Astrocyte of the cerebellum (primary cell): ENCODE results near the gene PDZD2.
"Not testable (repeated sequence)": the region's sequence is repeated elsewhere in the genome, so short reads cannot be mapped to it uniquely, and the experiment has no call there.

ENCODE experiments used
- DNase-seq: peaks from one replicate; pipeline ENCODE4 v3.0.0-alpha.2; 2011; ENCODE audit warnings: low read depth
- H3K4me3 ChIP-seq: 2 replicates; pipeline ENCODE4 v1.5.1; 2011; ENCODE audit warnings: mild to moderate bottlenecking, low read depth, low read length, moderate library complexity
- in situ Hi-C: cut with HindIII; loops from 2 replicates; pipeline ENCODE4 v1.10.0; 2017; ENCODE audit warnings: low sequenced_read_pairs
- TF ChIP-seq, protein P1 (sequence below): IDR thresholded peaks from 2 replicates; pipeline ENCODE4 v1.5.1; 2012; ENCODE audit warnings: low read length, low read depth, moderate library complexity, mild to moderate bottlenecking; ENCODE audit errors: missing control alignments

PDZD2 gene

DNA sequence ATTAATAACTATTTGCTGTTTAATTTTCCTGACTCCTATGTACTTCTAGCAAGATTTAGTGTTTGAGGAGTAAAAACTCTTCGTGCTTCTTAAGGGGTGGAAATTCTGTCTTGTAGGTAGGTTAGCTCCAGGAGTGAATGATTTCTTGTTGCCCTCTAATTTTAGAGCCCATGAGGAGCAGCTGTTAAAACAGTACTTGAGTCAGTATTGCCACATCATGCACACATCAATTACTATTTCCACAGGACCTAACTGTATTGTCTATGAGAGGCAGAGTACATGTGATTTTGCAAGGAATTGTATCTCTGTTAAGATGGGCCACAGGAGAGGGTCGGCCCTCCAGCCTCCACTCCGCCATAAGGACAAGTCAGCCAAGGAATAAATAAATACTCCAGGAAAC is 91.2 kb downstream of the PDZD2 start:
- in situ Hi-C loops, result no loop called here
- no peak for DNase-seq
- no peak overlapping the region for H3K4me3 ChIP-seq
- TF ChIP-seq, protein P1, sequence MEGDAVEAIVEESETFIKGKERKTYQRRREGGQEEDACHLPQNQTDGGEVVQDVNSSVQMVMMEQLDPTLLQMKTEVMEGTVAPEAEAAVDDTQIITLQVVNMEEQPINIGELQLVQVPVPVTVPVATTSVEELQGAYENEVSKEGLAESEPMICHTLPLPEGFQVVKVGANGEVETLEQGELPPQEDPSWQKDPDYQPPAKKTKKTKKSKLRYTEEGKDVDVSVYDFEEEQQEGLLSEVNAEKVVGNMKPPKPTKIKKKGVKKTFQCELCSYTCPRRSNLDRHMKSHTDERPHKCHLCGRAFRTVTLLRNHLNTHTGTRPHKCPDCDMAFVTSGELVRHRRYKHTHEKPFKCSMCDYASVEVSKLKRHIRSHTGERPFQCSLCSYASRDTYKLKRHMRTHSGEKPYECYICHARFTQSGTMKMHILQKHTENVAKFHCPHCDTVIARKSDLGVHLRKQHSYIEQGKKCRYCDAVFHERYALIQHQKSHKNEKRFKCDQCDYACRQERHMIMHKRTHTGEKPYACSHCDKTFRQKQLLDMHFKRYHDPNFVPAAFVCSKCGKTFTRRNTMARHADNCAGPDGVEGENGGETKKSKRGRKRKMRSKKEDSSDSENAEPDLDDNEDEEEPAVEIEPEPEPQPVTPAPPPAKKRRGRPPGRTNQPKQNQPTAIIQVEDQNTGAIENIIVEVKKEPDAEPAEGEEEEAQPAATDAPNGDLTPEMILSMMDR, result no peak

DNA sequence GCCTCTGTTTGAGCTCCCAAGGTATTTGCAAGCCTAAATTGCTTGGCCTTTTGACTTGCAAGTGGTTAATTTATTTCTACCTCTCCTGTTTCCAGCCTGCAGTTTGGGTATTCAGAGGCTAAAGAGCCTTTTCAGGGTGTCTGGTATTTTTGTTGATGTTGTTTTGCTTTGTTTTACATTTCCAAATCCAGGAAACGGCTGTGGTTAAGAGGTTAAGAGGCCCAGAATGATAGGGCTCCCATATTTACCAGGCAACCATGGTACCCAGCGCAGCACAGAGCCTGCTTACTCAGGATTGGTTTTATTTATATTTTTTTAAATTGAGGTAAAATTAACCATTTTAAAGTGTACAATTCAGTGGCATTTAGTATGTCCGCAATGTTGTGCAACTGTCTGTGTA is 92.1 kb downstream of the PDZD2 start:
- TF ChIP-seq, protein P1, result no peak
- no peak overlapping the region for H3K4me3 ChIP-seq
- in situ Hi-C loops, result no loop called here
- DNase-seq, result no peak

DNA sequence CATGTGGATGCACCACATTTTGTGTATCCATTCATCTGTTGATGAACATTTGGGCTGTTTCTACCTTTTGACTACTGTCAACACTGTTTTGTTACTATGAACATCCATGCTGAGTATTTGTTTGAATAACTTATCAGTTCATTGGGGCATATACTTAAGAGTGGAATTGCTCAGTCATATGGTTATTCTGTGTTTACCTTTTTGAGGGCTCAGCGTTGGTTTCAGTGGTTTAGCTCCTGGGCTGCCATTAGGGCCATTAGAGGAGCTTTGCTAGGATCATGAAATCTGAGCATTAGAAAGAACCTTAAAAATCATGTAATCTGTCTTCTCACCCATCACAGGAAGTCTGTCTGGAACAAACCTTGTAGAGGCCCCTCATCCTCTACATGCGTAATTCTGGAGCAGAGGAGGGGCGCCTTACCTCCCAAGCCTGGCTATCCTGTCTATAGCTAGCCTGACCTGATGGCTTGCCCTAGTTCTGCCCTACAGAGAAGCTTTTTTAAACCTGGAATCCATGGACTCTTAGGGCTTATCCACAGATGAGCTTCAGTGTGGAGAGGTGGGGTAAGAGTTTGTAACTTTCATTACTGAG is 92.9 kb downstream of the PDZD2 start:
- TF ChIP-seq, protein P1, result no peak
- no peak for DNase-seq
- in situ Hi-C loops, result no loop called here
- H3K4me3 ChIP-seq, result no peak overlapping the region

DNA sequence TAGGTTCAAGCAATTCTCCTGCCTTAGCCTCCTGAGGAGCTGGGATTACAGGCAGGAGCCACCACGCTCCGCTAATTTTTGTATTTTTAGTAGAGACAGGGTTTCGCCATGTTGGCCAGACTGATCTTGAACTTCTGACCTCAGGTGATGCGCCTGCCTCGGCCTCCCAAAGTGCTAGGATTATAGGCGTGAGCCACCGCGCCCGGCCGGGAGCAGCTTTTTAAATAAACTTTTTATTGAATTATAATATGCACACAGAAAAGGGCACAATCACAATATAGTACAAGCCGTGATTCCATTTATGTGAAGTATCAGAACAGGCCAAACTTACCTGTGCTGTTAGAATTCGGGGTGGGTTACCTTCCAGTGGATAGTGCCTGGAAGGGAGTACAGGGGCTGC is 93.9 kb downstream of the PDZD2 start:
- H3K4me3 ChIP-seq, in situ Hi-C loops, DNase-seq: not testable (repeated sequence)

GRCh38 chr5:31733371-31733770 is 94.4 kb downstream of the PDZD2 start:
- TF ChIP-seq, protein P1, result no peak

GRCh38 chr5:31736127-31736526 is 97.2 kb downstream of the PDZD2 start:
- H3K4me3 ChIP-seq, result no peak overlapping the region
- TF ChIP-seq, protein P1, result no peak
- in situ Hi-C loops, result no loop called here
- no peak for DNase-seq

More at GRCh38 chr5:31733371-31733770, 94.4 kb downstream of the PDZD2 start:
- DNase-seq, result no peak
- no peak overlapping the region for H3K4me3 ChIP-seq
- in situ Hi-C loops, result no loop called here

GRCh38 chr5:31738199-31738598 is 99.3 kb downstream of the PDZD2 start:
- in situ Hi-C loops, result no loop called here
- DNase-seq, result no peak
- H3K4me3 ChIP-seq, result no peak overlapping the region
- TF ChIP-seq, protein P1, result no peak
